HepG2 (cell line): Measurements from ENCODE around the gene BAG5. TPM values are rescaled to one million over a fixed set of nuclear protein-coding genes. Genes with fewer than 3 reads are reported as not detected.

Experiments
- ATAC-seq: fragments of 200-7000 bp; cut with Tn5 transposase; 3 replicates; pipeline ENCODE4 v1.9.1; 2020; ENCODE audit warnings: mild to moderate bottlenecking, moderate library complexity
- BruUV-seq: library from RNA; stranded (reverse); fragments of 400-500 nt; replicated peaks from 2 replicates; lab custom pipeline; 2021; lab: Mats Ljungman, UMichigan
- CTCF ChIA-PET: fragments of 300-600 bp; formaldehyde crosslinking; extraction: SDS; loops from one replicate; lab custom pipeline; 2021; ENCODE audit warnings: low total read pairs, inconsistent platforms, low intra/inter-chr PET ratio; lab: Yijun Ruan, JAX
- POLR2A ChIA-PET: fragments of 350-600 bp; sonication (Branson Sonifier 250); formaldehyde crosslinking; loops from one replicate; lab custom pipeline; 2020; ENCODE audit warnings: antibody characterized with exemption, inconsistent platforms; lab: Yijun Ruan, JAX
- DNase-seq: peaks from one replicate; pipeline ENCODE4 v3.0.0-alpha.2; 2015; ENCODE audit warnings: low spot score
- FAIRE-seq: peaks from 3 replicates; lab custom pipeline; 2011; peaks lifted over from hg19 to GRCh38; lab: Jason Lieb, UNC
- H2AFZ ChIP-seq: one replicate; pipeline ENCODE4 v1.6.1; 2011; ENCODE audit warnings: low read length, inconsistent platforms
- H3K27ac ChIP-seq: fragments of 300-600 bp; 3 replicates; pipeline ENCODE4 v1.8.0; 2011; ENCODE audit warnings: mixed run types, mild to moderate bottlenecking, mixed read lengths, low read length, inconsistent platforms; ENCODE audit not compliant: insufficient read depth; ENCODE audit errors: extremely low read length
- H3K27me3 ChIP-seq, 2 experiments: fragments of 200-600 bp in 1 of 2; 2 replicates in 1 of 2; 3 replicates in 1 of 2; pipeline versions ENCODE4 v1.6.0 to v1.8.0; 2011; ENCODE audit warnings: low read length in 2 of 2, mild to moderate bottlenecking in 2 of 2, moderate library complexity in 2 of 2, inconsistent platforms in 1 of 2; ENCODE audit not compliant: insufficient read depth in 2 of 2, control insufficient read depth in 1 of 2
- H3K36me3 ChIP-seq, 2 experiments: fragments of 200-600 bp in 1 of 2; replicated peaks in 1 of 2; 2 replicates in 1 of 2; 3 replicates in 1 of 2; pipeline versions ENCODE4 v1.5.1 to v1.8.0; 2011; ENCODE audit warnings: low read length in 2 of 2, inconsistent platforms in 1 of 2; ENCODE audit not compliant: insufficient read depth in 2 of 2, control insufficient read depth in 1 of 2
- H3K4me1 ChIP-seq: 2 replicates; pipeline ENCODE4 v1.5.1; 2012; ENCODE audit warnings: low read length, inconsistent platforms; ENCODE audit not compliant: insufficient read depth
- H3K4me2 ChIP-seq: 2 replicates; pipeline ENCODE4 v1.6.0; 2011; ENCODE audit warnings: low read depth, low read length, inconsistent platforms
- H3K4me3 ChIP-seq, 3 experiments: fragments of 200-600 bp in 1 of 3; sonication (generic), shearing (Covaris generic) in 1 of 3; replicated peaks in 1 of 3; 2 replicates each; pipeline ENCODE4 v1.5.1; 2011 to 2016; ENCODE audit warnings: low read length in 3 of 3, inconsistent platforms in 2 of 3, low read depth in 2 of 3, mild to moderate bottlenecking in 2 of 3, control low read depth in 1 of 3, mixed read lengths in 1 of 3; ENCODE audit not compliant: insufficient read depth in 1 of 3
- H3K79me2 ChIP-seq: one replicate; pipeline ENCODE4 v1.6.1; 2011; ENCODE audit warnings: low read length, inconsistent platforms; ENCODE audit not compliant: insufficient read depth
- H3K9ac ChIP-seq: 2 replicates; pipeline ENCODE4 v1.6.0; 2011; ENCODE audit warnings: mild to moderate bottlenecking, low read depth, low read length, inconsistent platforms; ENCODE audit not compliant: insufficient read depth
- H3K9me3 ChIP-seq: 2 replicates; pipeline ENCODE4 v1.5.1; 2012; ENCODE audit warnings: mild to moderate bottlenecking, low read length
- H4K20me1 ChIP-seq: 2 replicates; pipeline ENCODE4 v1.6.0; 2011; ENCODE audit warnings: inconsistent platforms, mild to moderate bottlenecking, low read length, moderate library complexity; ENCODE audit not compliant: insufficient read depth
- CAMTA2 ChIP-seq: sonication (generic); formaldehyde crosslinking; IDR thresholded peaks from 2 replicates; pipeline ENCODE4 v1.4.0; 2020; ENCODE audit warnings: mild to moderate bottlenecking, missing genetic modification reagents, borderline replicate concordance
- ETV6 ChIP-seq: sonication (generic); formaldehyde crosslinking; conservative IDR thresholded peaks from 2 replicates; pipeline ENCODE4 v1.4.0; 2020; ENCODE audit warnings: missing genetic modification reagents
- NPAS2 ChIP-seq: sonication (generic); formaldehyde crosslinking; IDR thresholded peaks from 2 replicates; pipeline ENCODE4 v1.8.0; 2022; ENCODE audit warnings: mild to moderate bottlenecking, missing genetic modification reagents, borderline replicate concordance
- NR2F6 ChIP-seq, 2 experiments: IDR thresholded peaks; 2 replicates each; pipeline ENCODE4 v1.6.1; 2016; ENCODE audit warnings: antibody characterized with exemption in 1 of 2, mild to moderate bottlenecking in 1 of 2
- REL ChIP-seq: sonication (generic); formaldehyde crosslinking; conservative IDR thresholded peaks from 2 replicates; pipeline ENCODE4 v1.8.0; 2022; ENCODE audit warnings: mild to moderate bottlenecking, missing genetic modification reagents, moderate library complexity
- SAFB2 ChIP-seq: sonication (generic); formaldehyde crosslinking; IDR thresholded peaks from 2 replicates; pipeline ENCODE4 v1.5.1; 2020; ENCODE audit warnings: missing genetic modification reagents, low read depth, mild to moderate bottlenecking, borderline replicate concordance
- SALL2 ChIP-seq: sonication (generic); formaldehyde crosslinking; IDR thresholded peaks from 2 replicates; pipeline ENCODE4 v1.8.1; 2023; ENCODE audit warnings: mild to moderate bottlenecking, missing genetic modification reagents, inconsistent platforms
- ZNF253 ChIP-seq: sonication (generic); formaldehyde crosslinking; IDR thresholded peaks from 2 replicates; pipeline ENCODE4 v1.8.0; 2022; ENCODE audit warnings: mild to moderate bottlenecking, missing genetic modification reagents, borderline replicate concordance
- ZNF460 ChIP-seq: sonication (generic); formaldehyde crosslinking; IDR thresholded peaks from 2 replicates; pipeline ENCODE4 v1.5.1; 2020; ENCODE audit warnings: missing genetic modification reagents, mild to moderate bottlenecking, borderline replicate concordance
- ZSCAN25 ChIP-seq: sonication (generic); formaldehyde crosslinking; IDR thresholded peaks from 2 replicates; pipeline ENCODE4 v1.8.0; 2022; ENCODE audit warnings: mild to moderate bottlenecking, missing genetic modification reagents
- WGBS: methylation state at CpG from one replicate; pipeline ENCODE4 v1.1.6; 2017; ENCODE audit warnings: low lambda C conversion rate; 5-methylcytosine and 5-hydroxymethylcytosine counted together
- in situ Hi-C: cut with HindIII; loops from 2 replicates; pipeline ENCODE4 v1.10.0; 2017; ENCODE audit warnings: low pct_unique_long_range_greater_than_20kb; ENCODE audit not compliant: extremely low pct_ligation_motif_present
- intact Hi-C: fragments of 100-400 bp; cut with micrococcal nuclease; formaldehyde crosslinking; loops from one replicate; pipeline ENCODE4 v1.10.0; 2022; ENCODE audit not compliant: unreplicated experiment
- polyA plus RNA-seq, 8 experiments: library from polyadenylated mRNA; depleted of rRNA in 3 of 8; stranded (reverse) in 7 of 8; unstranded in 1 of 8; fragments of >200 nt; fragmentation: Illumina TruSeq in 4 of 8; extraction: Trizol in 4 of 8; gene quantifications; 2 replicates each; pipeline versions ENCODE4 v1.2.1 to v1.2.3, GENCODE V29; 2011 to 2016; ENCODE audit warnings: low read depth in 4 of 8, missing spikeins in 1 of 8, mixed read lengths in 1 of 8; ENCODE audit not compliant: insufficient read depth in 1 of 8
- total RNA-seq, 5 experiments: library from RNA; depleted of rRNA; stranded (reverse); fragments of >200 nt; fragmentation: Illumina TruSeq; extraction: Trizol; gene quantifications; 2 replicates each; pipeline ENCODE4 v1.2.3, GENCODE V29; 2016; ENCODE audit warnings: low read depth in 1 of 5
- TF ChIP-seq, protein P1 (sequence below): sonication (generic); formaldehyde crosslinking; IDR thresholded peaks from 2 replicates; pipeline ENCODE4 v1.5.0; 2020; ENCODE audit warnings: mild to moderate bottlenecking, missing genetic modification reagents
- TF ChIP-seq, protein P2 (sequence below): fragments of 450-650 bp; IDR thresholded peaks from 2 replicates; pipeline ENCODE4 v1.6.1; 2017; ENCODE audit warnings: mild to moderate bottlenecking

BAG5 gene
- total and polyA plus RNA-seq, 2 of the 13 experiments (the other 11 are each of a cell fraction or from before 2014, with no cell fraction given) = 3.5 to 21.0 TPM

- TF ChIP-seq SAFB2 (CRISPR knock-in tag) = no peak
- TF ChIP-seq ZNF460 (CRISPR knock-in tag) = peak; percentile 60; the same call in 1 of the 2 replicates
- TF ChIP-seq, all 625 proteins: peak for 1
- Histone ChIP-seq H3K4me2 (peak overlapping the region; percentile 83), H3K79me2 (peaks cover 72% of the 10 kb centered on the region), H3K27me3 (peaks cover 0 to 3% of the 10 kb centered on the region in 2 experiments; a peak in 1 of 5 replicates), H3K36me3 (peaks cover 7 to 22% of the 10 kb centered on the region in 2 experiments; a peak in 3 of 5 replicates), H3K27ac (peak overlapping the region; percentile 88), H3K4me3 (peak overlapping the region; percentile 81 to 100 (median 92)), H3K9me3 (no peaks in the 10 kb centered on the region), H2AFZ (no peak overlapping the region), H3K9ac (peak overlapping the region; percentile 91), H3K4me1 (peaks cover 37% of the 10 kb centered on the region), H4K20me1 (peaks cover 14% of the 10 kb centered on the region; the same call in 1 of the 2 replicates)
- intact Hi-C loops = no loop called here
- DNase-seq (no peak), ATAC-seq (no peak), FAIRE-seq (peak; percentile 34)
- no TSS peak for BruUV-seq
- 9% methylated on average over 21 of the region's 21 CpGs for WGBS
- in situ Hi-C loops = no loop called here
- ChIA-PET CTCF (no interaction called here), POLR2A (interaction anchor here (0.6 to 1.0 kb wide), 2 partner anchors 14 to 286 kb away, joined by 3 read pairs; no protein-coding TSS in a partner anchor)
Measured at GRCh38 chr14:103563844-103564505, 1.5 kb upstream of the BAG5 start.

DNA sequence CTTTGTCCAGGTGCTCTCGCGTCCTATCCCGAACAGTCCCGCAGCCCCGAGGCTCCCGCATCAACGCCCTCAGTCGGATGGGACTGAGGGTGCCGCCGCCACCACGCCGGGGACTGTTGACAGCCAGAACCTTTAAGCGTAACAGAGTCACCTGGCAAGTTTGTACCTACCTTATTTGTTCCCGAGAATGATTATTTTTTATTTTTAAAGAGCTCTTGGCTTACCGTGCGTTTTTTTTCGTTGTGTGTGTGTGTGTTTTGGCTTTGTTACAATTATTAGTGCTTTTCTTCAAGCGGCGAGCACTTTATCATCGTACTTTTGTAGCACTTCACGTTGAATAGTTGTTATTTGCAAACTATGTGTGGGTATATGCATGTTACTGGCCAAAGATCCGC is 766 bp upstream of the BAG5 start:
- POLR2A ChIA-PET = no interaction called here
- TF ChIP-seq NR2F6 (IDR thresholded peaks at IDR 0.05) (no peak), NR2F6 (CRISPR knock-in tag; IDR thresholded peaks at IDR 0.05) (0 out of 2 replicates have a peak, but pooled peaks have one; percentile 3), ETV6 (CRISPR knock-in tag) (no peak), REL (CRISPR knock-in tag) (peak; percentile 55; the same call in 1 of the 2 replicates), CAMTA2 (CRISPR knock-in tag) (no peak), SALL2 (CRISPR knock-in tag) (no peak), ZNF253 (CRISPR knock-in tag) (no peak), ZSCAN25 (no peak), NPAS2 (CRISPR knock-in tag) (no peak)
- TF ChIP-seq, protein P1, sequence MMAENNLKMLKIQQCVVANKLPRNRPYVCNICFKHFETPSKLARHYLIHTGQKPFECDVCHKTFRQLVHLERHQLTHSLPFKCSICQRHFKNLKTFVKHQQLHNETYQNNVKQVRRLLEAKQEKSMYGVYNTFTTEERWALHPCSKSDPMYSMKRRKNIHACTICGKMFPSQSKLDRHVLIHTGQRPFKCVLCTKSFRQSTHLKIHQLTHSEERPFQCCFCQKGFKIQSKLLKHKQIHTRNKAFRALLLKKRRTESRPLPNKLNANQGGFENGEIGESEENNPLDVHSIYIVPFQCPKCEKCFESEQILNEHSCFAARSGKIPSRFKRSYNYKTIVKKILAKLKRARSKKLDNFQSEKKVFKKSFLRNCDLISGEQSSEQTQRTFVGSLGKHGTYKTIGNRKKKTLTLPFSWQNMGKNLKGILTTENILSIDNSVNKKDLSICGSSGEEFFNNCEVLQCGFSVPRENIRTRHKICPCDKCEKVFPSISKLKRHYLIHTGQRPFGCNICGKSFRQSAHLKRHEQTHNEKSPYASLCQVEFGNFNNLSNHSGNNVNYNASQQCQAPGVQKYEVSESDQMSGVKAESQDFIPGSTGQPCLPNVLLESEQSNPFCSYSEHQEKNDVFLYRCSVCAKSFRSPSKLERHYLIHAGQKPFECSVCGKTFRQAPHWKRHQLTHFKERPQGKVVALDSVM (CRISPR knock-in tag) = no peak
- TF ChIP-seq, protein P2, sequence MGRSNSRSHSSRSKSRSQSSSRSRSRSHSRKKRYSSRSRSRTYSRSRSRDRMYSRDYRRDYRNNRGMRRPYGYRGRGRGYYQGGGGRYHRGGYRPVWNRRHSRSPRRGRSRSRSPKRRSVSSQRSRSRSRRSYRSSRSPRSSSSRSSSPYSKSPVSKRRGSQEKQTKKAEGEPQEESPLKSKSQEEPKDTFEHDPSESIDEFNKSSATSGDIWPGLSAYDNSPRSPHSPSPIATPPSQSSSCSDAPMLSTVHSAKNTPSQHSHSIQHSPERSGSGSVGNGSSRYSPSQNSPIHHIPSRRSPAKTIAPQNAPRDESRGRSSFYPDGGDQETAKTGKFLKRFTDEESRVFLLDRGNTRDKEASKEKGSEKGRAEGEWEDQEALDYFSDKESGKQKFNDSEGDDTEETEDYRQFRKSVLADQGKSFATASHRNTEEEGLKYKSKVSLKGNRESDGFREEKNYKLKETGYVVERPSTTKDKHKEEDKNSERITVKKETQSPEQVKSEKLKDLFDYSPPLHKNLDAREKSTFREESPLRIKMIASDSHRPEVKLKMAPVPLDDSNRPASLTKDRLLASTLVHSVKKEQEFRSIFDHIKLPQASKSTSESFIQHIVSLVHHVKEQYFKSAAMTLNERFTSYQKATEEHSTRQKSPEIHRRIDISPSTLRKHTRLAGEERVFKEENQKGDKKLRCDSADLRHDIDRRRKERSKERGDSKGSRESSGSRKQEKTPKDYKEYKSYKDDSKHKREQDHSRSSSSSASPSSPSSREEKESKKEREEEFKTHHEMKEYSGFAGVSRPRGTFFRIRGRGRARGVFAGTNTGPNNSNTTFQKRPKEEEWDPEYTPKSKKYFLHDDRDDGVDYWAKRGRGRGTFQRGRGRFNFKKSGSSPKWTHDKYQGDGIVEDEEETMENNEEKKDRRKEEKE = no peak

More for the DNA sequence above, 766 bp upstream of the BAG5 start:
- TSS peak; percentile 87 for BruUV-seq
- DNase-seq = no peak
- H3K36me3 ChIP-seq = peaks cover 7 to 26% of the 10 kb centered on the region in 2 experiments; a peak in 3 of 5 replicates
- H3K9ac ChIP-seq = peak overlapping the region; percentile 91
- no peak; the same call in 2 of the 3 replicates for ATAC-seq
- H3K27me3 ChIP-seq = peaks cover 0 to 3% of the 10 kb centered on the region in 2 experiments; a peak in 1 of 5 replicates
- FAIRE-seq = no peak
- intact Hi-C loops = no loop called here
- peak overlapping the region; percentile 81 to 100 (median 92) for H3K4me3 ChIP-seq
- H2AFZ ChIP-seq = peak overlapping the region; percentile 19
- H3K4me1 ChIP-seq = peaks cover 44% of the 10 kb centered on the region
- peaks cover 14% of the 10 kb centered on the region; the same call in 1 of the 2 replicates for H4K20me1 ChIP-seq
- CTCF ChIA-PET = no interaction called here
- H3K27ac ChIP-seq = peak overlapping the region; percentile 88
- no peaks in the 10 kb centered on the region for H3K9me3 ChIP-seq
- peak overlapping the region; percentile 83 for H3K4me2 ChIP-seq
- in situ Hi-C loops = no loop called here
- WGBS = under 1% methylated on average over 15 of the region's 22 CpGs
- H3K79me2 ChIP-seq = peaks cover 78% of the 10 kb centered on the region
